ENCODE results near the gene NACC2. TPM values are rescaled to one million over a fixed set of nuclear protein-coding genes. Genes with fewer than 3 reads are reported as not detected.
A peak's percentile ranks its signal among the peaks of the same experiment; 100 is the strongest.

The NACC2 gene
- total and polyA plus RNA-seq, 2 donors (not counting 3 experiments of a cell fraction or from before 2014, with no cell fraction given): 15.8 to 27.1 TPM

GRCh38 chr9:135974220-135974573 is 120.9 kb downstream of the NACC2 start:
- Histone ChIP-seq H2AFZ (ENCODE audit: low read depth, low read length) (no peak overlapping the region), H3K4me2 (ENCODE audit: insufficient read depth, low read length) (no peak overlapping the region), H3K4me3 (replicated peaks in 1 of 3; ENCODE audit: insufficient read depth in 1 of 3, low read depth in 1 of 3, low read length in 3 of 3) (no peak overlapping the region), H3K4me1 (ENCODE audit: control insufficient read depth, extremely low read depth, insufficient read depth, low read length) (peaks cover 12% of the 10 kb centered on the region), H3K36me3 (ENCODE audit: control insufficient read depth in 2 of 2, extremely low read depth in 1 of 2, insufficient read depth in 2 of 2, low read length in 2 of 2) (no peaks in the 10 kb centered on the region), H3K27ac (ENCODE audit: insufficient read depth, low read depth, low read length) (no peak overlapping the region), H4K20me1 (replicated peaks; ENCODE audit: control insufficient read depth, extremely low read depth, insufficient read depth, low read length) (no peaks in the 10 kb centered on the region), H3K9me1 (replicated peaks; ENCODE audit: control insufficient read depth, extremely low read depth, insufficient read depth, low read length) (no peaks in the 10 kb centered on the region), H3K27me3 (ENCODE audit: control insufficient read depth in 2 of 2, insufficient read depth in 2 of 2, low read length in 2 of 2) (no peaks in the 10 kb centered on the region), H3K9me3 (replicated peaks; ENCODE audit: control insufficient read depth, insufficient read depth, low read length) (no peaks in the 10 kb centered on the region), H3K79me2 (ENCODE audit: control insufficient read depth, insufficient read depth, low read length) (no peaks in the 10 kb centered on the region), H3K9ac (replicated peaks; ENCODE audit: extremely low read depth, insufficient read depth, low read length) (no peak overlapping the region)
- FAIRE-seq (no peak), DNase-seq (ENCODE audit: low read depth, low spot score) (no peak)
- peak in 1 of 2 donors; percentile 17 for TF ChIP-seq CTCF (IDR thresholded peaks at IDR 0.05; ENCODE audit: extremely low read depth in 1 of 2, insufficient read depth in 1 of 2, low read depth in 1 of 2, low read length in 2 of 2)
- no peak for TF ChIP-seq POLR2AphosphoS5 (IDR thresholded peaks at IDR 0.05; ENCODE audit: insufficient read depth, low read depth, low read length)
- POLR2A ChIA-PET: no interaction called here
- intact Hi-C loops (cut with micrococcal nuclease): no loop called here
- no TSS peak for BruUV-seq (replicated peaks)
- CTCF ChIA-PET: interaction anchor here (1.0 to 2.7 kb wide), 2 partner anchors 135 to 148 kb away, joined by 3 to 8 read pairs; no protein-coding TSS in a partner anchor
- dilution Hi-C loops (cut with MboI; ENCODE audit: extremely low pct_ligation_motif_present, low sequenced_read_pairs): no loop called here

GRCh38 chr9:135973277-135974219 is 121.5 kb downstream of the NACC2 start:
- H3K27me3 ChIP-seq (ENCODE audit: control insufficient read depth in 2 of 2, insufficient read depth in 2 of 2, low read length in 2 of 2): no peaks in the 10 kb centered on the region

More at GRCh38 chr9:135973277-135974219, 121.5 kb downstream of the NACC2 start:
- H3K4me2 ChIP-seq (ENCODE audit: insufficient read depth, low read length): no peak overlapping the region
- dilution Hi-C loops (cut with MboI; ENCODE audit: extremely low pct_ligation_motif_present, low sequenced_read_pairs): no loop called here
- ChIA-PET POLR2A (no interaction called here), CTCF (interaction anchor here (1.0 to 2.7 kb wide), 2 partner anchors 136 to 148 kb away, joined by 3 to 8 read pairs; no protein-coding TSS in a partner anchor)
- TF ChIP-seq POLR2A (IDR thresholded peaks at IDR 0.05; ENCODE audit: low read depth, low read length): no peak
- no peak for TF ChIP-seq MYC (IDR thresholded peaks at IDR 0.05; ENCODE audit: low read depth, low read length)
- TF ChIP-seq JUN (IDR thresholded peaks at IDR 0.05; ENCODE audit: borderline replicate concordance, insufficient read depth, insufficient read length, low read depth): no peak
- no peak for TF ChIP-seq POLR2AphosphoS5 (IDR thresholded peaks at IDR 0.05; ENCODE audit: insufficient read depth, low read depth, low read length)
- no peak for TF ChIP-seq MAX (IDR thresholded peaks at IDR 0.05; ENCODE audit: insufficient read depth, insufficient read length)
- no peak for TF ChIP-seq EZH2 (IDR thresholded peaks at IDR 0.05; ENCODE audit: borderline replicate concordance, low read depth, low read length, severe bottlenecking)
- TF ChIP-seq GATA2 (IDR thresholded peaks at IDR 0.05; ENCODE audit: insufficient read depth, insufficient read length, low read depth, low read length): no peak
- TF ChIP-seq CTCF (IDR thresholded peaks at IDR 0.05; ENCODE audit: extremely low read depth in 1 of 2, insufficient read depth in 1 of 2, low read depth in 1 of 2, low read length in 2 of 2): no peak
- TF ChIP-seq FOS (IDR thresholded peaks at IDR 0.05; ENCODE audit: borderline replicate concordance, insufficient read depth, low read length): no peak
- H3K27ac ChIP-seq (ENCODE audit: insufficient read depth, low read depth, low read length): no peak overlapping the region
- FAIRE-seq (no peak), DNase-seq (ENCODE audit: low read depth, low spot score) (no peak)
- no TSS peak for BruUV-seq (replicated peaks)
- H3K36me3 ChIP-seq (ENCODE audit: control insufficient read depth in 2 of 2, extremely low read depth in 1 of 2, insufficient read depth in 2 of 2, low read length in 2 of 2): no peaks in the 10 kb centered on the region
- peaks cover 15% of the 10 kb centered on the region for H3K4me1 ChIP-seq (ENCODE audit: control insufficient read depth, extremely low read depth, insufficient read depth, low read length)
- intact Hi-C loops (cut with micrococcal nuclease): no loop called here
- H3K9me3 ChIP-seq (replicated peaks; ENCODE audit: control insufficient read depth, insufficient read depth, low read length): no peaks in the 10 kb centered on the region
- no peak overlapping the region for H2AFZ ChIP-seq (ENCODE audit: low read depth, low read length)
- H3K4me3 ChIP-seq (replicated peaks in 1 of 3; ENCODE audit: insufficient read depth in 1 of 3, low read depth in 1 of 3, low read length in 3 of 3): no peak overlapping the region
- no peak overlapping the region for H3K9ac ChIP-seq (replicated peaks; ENCODE audit: extremely low read depth, insufficient read depth, low read length)
- H4K20me1 ChIP-seq (replicated peaks; ENCODE audit: control insufficient read depth, extremely low read depth, insufficient read depth, low read length): no peaks in the 10 kb centered on the region
- H3K79me2 ChIP-seq (ENCODE audit: control insufficient read depth, insufficient read depth, low read length): no peaks in the 10 kb centered on the region
- no peaks in the 10 kb centered on the region for H3K9me1 ChIP-seq (replicated peaks; ENCODE audit: control insufficient read depth, extremely low read depth, insufficient read depth, low read length)
